MM.1S (cell line): ENCODE measurements around the gene POLR3A.

ENCODE experiments used
- DNase-seq: peaks from one replicate; pipeline ENCODE4 v3.0.0-alpha.2; 2015
- H2AFZ ChIP-seq: fragments of 300-600 bp; sonication (generic); 2 replicates; pipeline ENCODE4 v1.6.0; 2016; ENCODE audit warnings: antibody characterized with exemption, low read length
- H3F3A ChIP-seq: fragments of 300-600 bp; sonication (generic); 2 replicates; pipeline ENCODE4 v1.6.1; 2016; ENCODE audit warnings: mild to moderate bottlenecking, antibody characterized with exemption, low read length, moderate library complexity, mixed read lengths; ENCODE audit not compliant: insufficient read depth
- H3K27ac ChIP-seq: fragments of 300-600 bp; sonication (generic); 2 replicates; pipeline ENCODE4 v1.5.1; 2016; ENCODE audit warnings: mild to moderate bottlenecking, low read length
- H3K27me3 ChIP-seq: fragments of 300-600 bp; sonication (generic); replicated peaks from 2 replicates; pipeline ENCODE4 v1.6.0; 2016; ENCODE audit warnings: low read length; ENCODE audit not compliant: insufficient read depth
- H3K36me3 ChIP-seq: fragments of 300-600 bp; sonication (generic); replicated peaks from 2 replicates; pipeline ENCODE4 v1.6.1; 2016; ENCODE audit warnings: mild to moderate bottlenecking, low read length, mixed read lengths; ENCODE audit not compliant: insufficient read depth
- H3K4me1 ChIP-seq: fragments of 300-600 bp; sonication (generic); 2 replicates; pipeline ENCODE4 v1.6.1; 2016; ENCODE audit warnings: low read length, mixed read lengths
- H3K4me2 ChIP-seq: fragments of 300-600 bp; sonication (generic); 2 replicates; pipeline ENCODE4 v1.6.0; 2016; ENCODE audit warnings: low read depth, low read length
- H3K4me3 ChIP-seq: fragments of 300-600 bp; sonication (generic); 2 replicates; pipeline ENCODE4 v1.5.1; 2016; ENCODE audit warnings: low read length, mixed read lengths
- H3K79me2 ChIP-seq: fragments of 300-600 bp; sonication (generic); 2 replicates; pipeline ENCODE4 v1.6.1; 2016; ENCODE audit warnings: mixed run types, low read length, mixed read lengths
- H3K9ac ChIP-seq: fragments of 300-600 bp; sonication (generic); 2 replicates; pipeline ENCODE4 v1.6.1; 2016; ENCODE audit warnings: low read length, mixed read lengths
- H3K9me2 ChIP-seq: fragments of 300-600 bp; sonication (generic); replicated peaks from 2 replicates; pipeline ENCODE4 v1.6.1; 2016; ENCODE audit warnings: mild to moderate bottlenecking, low read length, mixed read lengths; ENCODE audit not compliant: insufficient read depth
- H3K9me3 ChIP-seq: fragments of 300-600 bp; sonication (generic); replicated peaks from 2 replicates; pipeline ENCODE4 v1.6.1; 2016; ENCODE audit warnings: mild to moderate bottlenecking, low read length, mixed read lengths; ENCODE audit not compliant: insufficient read depth
- H4K20me1 ChIP-seq: fragments of 300-600 bp; sonication (generic); 2 replicates; pipeline ENCODE4 v1.6.1; 2016; ENCODE audit warnings: mild to moderate bottlenecking, low read length, moderate library complexity, mixed read lengths; ENCODE audit not compliant: insufficient read depth
- EZH2 ChIP-seq: fragments of 300-600 bp; sonication (generic); optimal IDR thresholded peaks from 2 replicates; pipeline ENCODE3; 2017; ENCODE audit warnings: low read depth, mild to moderate bottlenecking, antibody characterized with exemption, low read length, mixed read lengths
- EZH2phosphoT487 ChIP-seq: fragments of 300-600 bp; sonication (generic); IDR thresholded peaks from 2 replicates; pipeline ENCODE4 v1.6.1; 2018; ENCODE audit warnings: antibody characterized with exemption, low read length
- TF ChIP-seq, protein P1 (sequence below): fragments of 300-600 bp; sonication (generic); IDR thresholded peaks from 2 replicates; pipeline ENCODE4 v1.5.1; 2016; ENCODE audit warnings: antibody characterized with exemption, low read length, mixed read lengths

Gene POLR3A

GRCh38 chr10:78023741-78024140, 5.6 kb downstream of the POLR3A start:
- Histone ChIP-seq H2AFZ (no peak overlapping the region), H3K36me3 (peaks cover 14% of the 10 kb centered on the region; the same call in 1 of the 2 replicates), H3K27me3 (no peaks in the 10 kb centered on the region), H3K9ac (no peak overlapping the region), H3K4me1 (peaks cover 8% of the 10 kb centered on the region; the same call in 1 of the 2 replicates), H3K9me3 (no peaks in the 10 kb centered on the region), H3K4me2 (no peak overlapping the region), H3K79me2 (peaks cover 24% of the 10 kb centered on the region), H4K20me1 (no peaks in the 10 kb centered on the region), H3F3A (no peaks in the 10 kb centered on the region), H3K4me3 (no peak overlapping the region), H3K9me2 (no peaks in the 10 kb centered on the region), H3K27ac (no peak overlapping the region)
- TF ChIP-seq EZH2phosphoT487, result no peak
- TF ChIP-seq, protein P1, sequence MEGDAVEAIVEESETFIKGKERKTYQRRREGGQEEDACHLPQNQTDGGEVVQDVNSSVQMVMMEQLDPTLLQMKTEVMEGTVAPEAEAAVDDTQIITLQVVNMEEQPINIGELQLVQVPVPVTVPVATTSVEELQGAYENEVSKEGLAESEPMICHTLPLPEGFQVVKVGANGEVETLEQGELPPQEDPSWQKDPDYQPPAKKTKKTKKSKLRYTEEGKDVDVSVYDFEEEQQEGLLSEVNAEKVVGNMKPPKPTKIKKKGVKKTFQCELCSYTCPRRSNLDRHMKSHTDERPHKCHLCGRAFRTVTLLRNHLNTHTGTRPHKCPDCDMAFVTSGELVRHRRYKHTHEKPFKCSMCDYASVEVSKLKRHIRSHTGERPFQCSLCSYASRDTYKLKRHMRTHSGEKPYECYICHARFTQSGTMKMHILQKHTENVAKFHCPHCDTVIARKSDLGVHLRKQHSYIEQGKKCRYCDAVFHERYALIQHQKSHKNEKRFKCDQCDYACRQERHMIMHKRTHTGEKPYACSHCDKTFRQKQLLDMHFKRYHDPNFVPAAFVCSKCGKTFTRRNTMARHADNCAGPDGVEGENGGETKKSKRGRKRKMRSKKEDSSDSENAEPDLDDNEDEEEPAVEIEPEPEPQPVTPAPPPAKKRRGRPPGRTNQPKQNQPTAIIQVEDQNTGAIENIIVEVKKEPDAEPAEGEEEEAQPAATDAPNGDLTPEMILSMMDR, result no peak
- no peak for TF ChIP-seq EZH2
- DNase-seq, result no peak

DNA sequence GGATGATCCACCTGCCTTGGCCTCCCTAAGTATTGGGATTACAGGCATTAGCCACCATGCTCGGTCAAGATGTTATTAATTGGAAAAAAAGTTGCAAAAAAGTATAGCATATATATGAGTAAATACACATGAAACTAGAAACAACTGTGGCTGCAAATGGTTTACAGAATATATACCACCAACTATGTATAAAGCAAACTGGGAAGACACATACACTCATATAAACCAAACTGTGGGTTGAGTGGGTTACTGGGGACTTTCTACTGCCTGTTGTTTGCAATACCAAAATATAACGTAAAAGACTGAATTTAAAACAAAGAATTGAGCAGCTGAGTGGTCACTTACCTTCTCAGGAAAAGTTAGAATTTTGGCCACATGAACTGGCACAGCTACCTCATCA, 8.1 kb downstream of the POLR3A start:
- Histone ChIP-seq H4K20me1 (no peaks in the 10 kb centered on the region), H3K4me2 (no peak overlapping the region), H3K4me3 (no peak overlapping the region), H3K9me2 (no peaks in the 10 kb centered on the region), H3F3A (no peaks in the 10 kb centered on the region), H3K4me1 (no peaks in the 10 kb centered on the region), H3K27ac (no peak overlapping the region), H3K36me3 (peaks cover 16% of the 10 kb centered on the region; the same call in 1 of the 2 replicates), H2AFZ (no peak overlapping the region), H3K9me3 (no peaks in the 10 kb centered on the region), H3K9ac (no peak overlapping the region), H3K27me3 (no peaks in the 10 kb centered on the region), H3K79me2 (peaks cover under 1% of the 10 kb centered on the region; the same call in 1 of the 2 replicates)
- no peak for TF ChIP-seq EZH2phosphoT487
- TF ChIP-seq, protein P1, result no peak
- no peak for TF ChIP-seq EZH2
- no peak for DNase-seq

DNA sequence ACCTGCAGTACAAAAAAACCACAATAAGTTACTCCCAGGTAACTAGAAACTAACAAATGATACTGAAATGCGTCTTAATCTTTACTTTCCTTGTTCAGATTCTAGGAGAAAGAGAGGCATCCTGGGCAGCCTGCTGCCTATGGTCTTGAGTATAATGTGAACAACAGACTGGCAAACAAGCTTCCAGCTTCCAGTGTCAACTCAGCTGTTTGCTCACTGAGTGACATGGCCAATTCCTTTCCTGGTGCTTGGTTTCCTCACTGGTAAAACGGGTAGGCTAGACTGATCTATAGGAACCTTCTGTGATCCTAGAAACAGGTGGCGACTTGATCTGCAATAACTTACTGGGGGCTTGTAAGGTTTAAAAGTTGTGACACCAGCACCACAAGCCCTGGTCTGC, 10.1 kb downstream of the POLR3A start:
- H3K79me2 ChIP-seq, result no peaks in the 10 kb centered on the region
- no peaks in the 10 kb centered on the region for H3K27me3 ChIP-seq
- H3K4me1 ChIP-seq, result no peaks in the 10 kb centered on the region
- H4K20me1 ChIP-seq, result no peaks in the 10 kb centered on the region
- no peaks in the 10 kb centered on the region for H3F3A ChIP-seq
- H3K9me3 ChIP-seq, result no peaks in the 10 kb centered on the region
- H3K36me3 ChIP-seq, result peaks cover 12% of the 10 kb centered on the region; the same call in 1 of the 2 replicates
- no peak overlapping the region for H3K4me2 ChIP-seq
- no peak overlapping the region for H3K27ac ChIP-seq
- H2AFZ ChIP-seq, result no peak overlapping the region
- H3K9me2 ChIP-seq, result no peaks in the 10 kb centered on the region
- H3K9ac ChIP-seq, result no peak overlapping the region
- TF ChIP-seq, protein P1, result no peak
- TF ChIP-seq EZH2 (no peak), EZH2phosphoT487 (no peak)
- H3K4me3 ChIP-seq, result no peak overlapping the region
- DNase-seq, result no peak
